Stimulated activated CD4-positive, alpha-beta T cell treated with anti-CD3 and anti-CD28 coated beads, Interleukin-4, amount 100 ng/mL, for 48 hours (primary cell): ENCODE data around the gene BPIFB6.
"Not testable (repeated sequence)": the region's sequence is repeated elsewhere in the genome, so short reads cannot be mapped to it uniquely, and the experiment has no call there.

Source experiments
- DNase-seq, 2 donors: peaks; one replicate each; pipeline ENCODE4 v3.0.0-alpha.2; 2020; ENCODE audit warnings: low read depth in 2 of 2

BPIFB6 gene

GRCh38 chr20:33030076-33030475 is 1.4 kb upstream of the BPIFB6 start:
- DNase-seq = no peak

- no peak for DNase-seq
Observed at GRCh38 chr20:33030569-33030968, 879 bp upstream of the BPIFB6 start.

GRCh38 chr20:33032555-33032954 is 1.1 kb downstream of the BPIFB6 start:
- DNase-seq = no peak

GRCh38 chr20:33033381-33033780 is 1.9 kb downstream of the BPIFB6 start:
- no peak for DNase-seq

GRCh38 chr20:33034115-33034514 is 2.7 kb downstream of the BPIFB6 start:
- no peak for DNase-seq

- no peak for DNase-seq
Observed at GRCh38 chr20:33034901-33035492, 3.5 kb downstream of the BPIFB6 start.

- no peak for DNase-seq
Observed at GRCh38 chr20:33037456-33037855, 6.0 kb downstream of the BPIFB6 start.

- DNase-seq = no peak
Observed at GRCh38 chr20:33038243-33038642, 6.8 kb downstream of the BPIFB6 start.

- DNase-seq = no peak
Observed at GRCh38 chr20:33042430-33042829, 11.0 kb downstream of the BPIFB6 start.

GRCh38 chr20:33042983-33043730 is 11.7 kb downstream of the BPIFB6 start:
- DNase-seq = no peak

- DNase-seq = no peak
Observed at GRCh38 chr20:33043731-33044181, 12.3 kb downstream of the BPIFB6 start.

GRCh38 chr20:33045129-33045721 is 13.8 kb downstream of the BPIFB6 start:
- DNase-seq = not testable (repeated sequence)

GRCh38 chr20:33046412-33046811 is 15.0 kb downstream of the BPIFB6 start:
- DNase-seq = no peak

- no peak for DNase-seq
Observed at GRCh38 chr20:33051333-33051732, 19.9 kb downstream of the BPIFB6 start.

- no peak for DNase-seq
Observed at GRCh38 chr20:33053291-33054106, 22.1 kb downstream of the BPIFB6 start, which contains the start of gene BPIFB3. Gene BPIFB3 (plus strand): TSS chr20:33053903. CDS start chr20:33055436, 1,533 bp downstream.

- no peak for DNase-seq
Observed at GRCh38 chr20:33054381-33054780, 22.9 kb downstream of the BPIFB6 start.

- no peak for DNase-seq
Observed at GRCh38 chr20:33054791-33055190, 23.3 kb downstream of the BPIFB6 start.

- DNase-seq = no peak
Observed at GRCh38 chr20:33059136-33059535, 27.7 kb downstream of the BPIFB6 start.

- no peak for DNase-seq
Observed at GRCh38 chr20:33059741-33060390, 28.4 kb downstream of the BPIFB6 start.

GRCh38 chr20:33061658-33062028 is 30.2 kb downstream of the BPIFB6 start:
- DNase-seq = no peak

GRCh38 chr20:33062105-33062824 is 30.8 kb downstream of the BPIFB6 start:
- no peak for DNase-seq
